ENCODE data around the gene GMCL2. TPM values are rescaled to one million over a fixed set of nuclear protein-coding genes. Genes with fewer than 3 reads are reported as not detected.
A peak's percentile ranks its signal among the peaks of the same experiment; 100 is the strongest.

GMCL2 gene
- total and polyA plus RNA-seq, 7 experiments from 2014 or later: not detected

GRCh38 chr5:178141550-178141949, 45.6 kb downstream of the GMCL2 start:
- Histone ChIP-seq H3K27me3 (ENCODE audit: control insufficient read depth in 2 of 2, insufficient read depth in 2 of 2, low read length in 2 of 2) (no peaks in the 10 kb centered on the region), H3K4me1 (ENCODE audit: control insufficient read depth in 2 of 2, insufficient read depth in 2 of 2, low read length in 2 of 2) (no peaks in the 10 kb centered on the region), H3K4me3 (ENCODE audit: low read length) (no peak overlapping the region), H3K36me3 (ENCODE audit: control insufficient read depth in 2 of 3, insufficient read depth in 3 of 3, low read length in 3 of 3) (peaks cover 0 to 64% (median 14%) of the 10 kb centered on the region in 3 experiments), H3K9me3 (ENCODE audit: control insufficient read depth in 2 of 3, low read length in 3 of 3) (no peaks in the 10 kb centered on the region), H3K27ac (ENCODE audit: low read depth, low read length) (no peak overlapping the region)
- Mint-ChIP-seq H3K9me3 (no peaks in the 10 kb centered on the region), H3K4me1 (peaks cover 6 to 21% (median 8%) of the 10 kb centered on the region in 7 donors), H3K27ac (peak overlapping the region in 1 of 9 donors; percentile 23), H3K27me3 (no peaks in the 10 kb centered on the region), H3K36me3 (peaks cover 0 to 27% (median 5%) of the 10 kb centered on the region in 5 donors), H3K4me3 (no peak overlapping the region)
- CTCF ChIA-PET: interaction anchor here (3.3 to 11.5 kb wide), 2 partner anchors 21 to 66 kb away, joined by 14 to 117 read pairs; no protein-coding TSS in a partner anchor
- POLR2A ChIA-PET: no interaction called here
- intact Hi-C loops (cut with micrococcal nuclease): no loop called here
- DNase-seq (no peak), ATAC-seq (no peak)

GRCh38 chr5:178137991-178138390, 49.2 kb downstream of the GMCL2 start:
- ATAC-seq (no peak), DNase-seq (no peak)
- no peaks in the 10 kb centered on the region for H3K9me3 ChIP-seq (ENCODE audit: control insufficient read depth in 2 of 3, low read length in 3 of 3)
- no peak overlapping the region for H3K27ac Mint-ChIP-seq
- peaks cover 0 to 20% (median 9%) of the 10 kb centered on the region in 5 donors for H3K36me3 Mint-ChIP-seq
- intact Hi-C loops (cut with micrococcal nuclease): no loop called here
- H3K9me3 Mint-ChIP-seq: no peaks in the 10 kb centered on the region
- CTCF ChIA-PET: interaction anchor here (1.3 kb wide), 1 partner anchor 17 kb away, joined by 3 read pairs; no protein-coding TSS in a partner anchor
- POLR2A ChIA-PET: interaction anchor here (1.0 to 1.4 kb wide), 2 partner anchors 9 to 17 kb away, joined by 3 to 4 read pairs; no protein-coding TSS in a partner anchor
- peaks cover 10 to 46% (median 30%) of the 10 kb centered on the region in 7 donors for H3K4me1 Mint-ChIP-seq
- H3K27me3 Mint-ChIP-seq: no peaks in the 10 kb centered on the region
- no peaks in the 10 kb centered on the region for H3K4me1 ChIP-seq (ENCODE audit: control insufficient read depth in 2 of 2, insufficient read depth in 2 of 2, low read length in 2 of 2)
- no peaks in the 10 kb centered on the region for H3K27me3 ChIP-seq (ENCODE audit: control insufficient read depth in 2 of 2, insufficient read depth in 2 of 2, low read length in 2 of 2)
- H3K4me3 ChIP-seq (ENCODE audit: low read length): no peak overlapping the region
- H3K27ac ChIP-seq (ENCODE audit: low read depth, low read length): no peak overlapping the region
- peak overlapping the region in 1 of 10 donors; percentile 12 for H3K4me3 Mint-ChIP-seq
- peaks cover 0 to 57% (median 8%) of the 10 kb centered on the region in 3 experiments for H3K36me3 ChIP-seq (ENCODE audit: control insufficient read depth in 2 of 3, insufficient read depth in 3 of 3, low read length in 3 of 3)

- peaks cover 15 to 47% (median 37%) of the 10 kb centered on the region in 7 donors for H3K4me1 Mint-ChIP-seq
- H3K36me3 ChIP-seq (ENCODE audit: control insufficient read depth in 2 of 3, insufficient read depth in 3 of 3, low read length in 3 of 3): peaks cover 0 to 48% (median 2%) of the 10 kb centered on the region in 3 experiments
- H3K4me3 Mint-ChIP-seq: no peak overlapping the region
- no peak overlapping the region for H3K27ac ChIP-seq (ENCODE audit: low read depth, low read length)
- H3K4me1 ChIP-seq (ENCODE audit: control insufficient read depth in 2 of 2, insufficient read depth in 2 of 2, low read length in 2 of 2): no peaks in the 10 kb centered on the region
- no peaks in the 10 kb centered on the region for H3K9me3 ChIP-seq (ENCODE audit: control insufficient read depth in 2 of 3, low read length in 3 of 3)
- no peaks in the 10 kb centered on the region for H3K9me3 Mint-ChIP-seq
- no peak overlapping the region for H3K4me3 ChIP-seq (ENCODE audit: low read length)
- ATAC-seq: no peak
- peak overlapping the region in 6 of 9 donors; percentile 1 to 91 (median 50) for H3K27ac Mint-ChIP-seq
- no peak for DNase-seq
- H3K36me3 Mint-ChIP-seq: peaks cover 0 to 19% (median 9%) of the 10 kb centered on the region in 5 donors
- no peaks in the 10 kb centered on the region for H3K27me3 Mint-ChIP-seq
- intact Hi-C loops (cut with micrococcal nuclease): no loop called here
- ChIA-PET POLR2A (interaction anchor here (1.0 to 2.9 kb wide), 2 partner anchors 16 to 43 kb away, joined by 3 to 10 read pairs; no protein-coding TSS in a partner anchor), CTCF (interaction anchor here (1.3 kb wide), 1 partner anchor 16 kb away, joined by 3 read pairs; no protein-coding TSS in a partner anchor)
- no peaks in the 10 kb centered on the region for H3K27me3 ChIP-seq (ENCODE audit: control insufficient read depth in 2 of 2, insufficient read depth in 2 of 2, low read length in 2 of 2)
These were observed 50.2 kb downstream of the GMCL2 start for GRCh38 chr5:178136990-178137389.

Other genes starting within 250 kb of the GMCL2 start
- not detected for gene PROP1, start 191.1 kb downstream of the GMCL2 start, total RNA-seq
- not detected for gene PROP1, start 191.1 kb downstream of the GMCL2 start, polyA plus RNA-seq
- gene N4BP3, start 73.8 kb downstream of the GMCL2 start, total RNA-seq: 1 to 10 TPM in 3 of 5 experiments, under 1 TPM in 2; 0.79 to 3.5 (median 2.1) TPM
- 1 to 10 TPM in 1 of 2 donors, under 1 TPM in 1; 0.19 to 1.1 TPM for gene N4BP3, start 73.8 kb downstream of the GMCL2 start, polyA plus RNA-seq
- 10 to 100 TPM; 21.0 to 42.7 (median 23.3) TPM for gene RMND5B, start 56.4 kb downstream of the GMCL2 start, total RNA-seq
- gene RMND5B, start 56.4 kb downstream of the GMCL2 start, polyA plus RNA-seq: 10 to 100 TPM; 41.8 to 56.8 TPM
- gene NHP2, start 33.5 kb downstream of the GMCL2 start, total RNA-seq: 100 to 1,000 TPM in 1 of 5 experiments, 10 to 100 TPM in 4; 50.5 to 149 (median 70.5) TPM
- gene NHP2, start 33.5 kb downstream of the GMCL2 start, polyA plus RNA-seq: 100 to 1,000 TPM; 226 to 231 TPM
- gene HNRNPAB, start 17.2 kb upstream of the GMCL2 start, total RNA-seq: 100 to 1,000 TPM in 1 of 5 experiments, 10 to 100 TPM in 4; 68.9 to 197 (median 82.6) TPM
- 10 to 100 TPM; 40.6 to 62.4 TPM for gene HNRNPAB, start 17.2 kb upstream of the GMCL2 start, polyA plus RNA-seq
- 100 to 1,000 TPM; 107 to 265 (median 176) TPM for gene PHYKPL, start 45.4 kb upstream of the GMCL2 start, total RNA-seq
- gene PHYKPL, start 45.4 kb upstream of the GMCL2 start, polyA plus RNA-seq: 10 to 100 TPM; 38.8 to 50.2 TPM

All from naive thymus-derived CD4-positive, alpha-beta T cell (primary cell).